Gastroesophageal sphincter (tissue), 3 donors: ENCODE data around the gene SMARCAL1.

Source experiments
- EP300 ChIP-seq: sonication (generic); formaldehyde crosslinking; IDR thresholded peaks from one replicate; pipeline ENCODE4 v1.6.1; 2017; ENCODE audit warnings: antibody characterized with exemption, mild to moderate bottlenecking
- POLR2A ChIP-seq, 2 donors: fragments of 450-650 bp; IDR thresholded peaks; one replicate each; pipeline ENCODE4 v1.6.1; 2017; ENCODE audit warnings: antibody characterized with exemption in 2 of 2, mild to moderate bottlenecking in 2 of 2, moderate library complexity in 1 of 2
- POLR2AphosphoS5 ChIP-seq: sonication (generic); formaldehyde crosslinking; IDR thresholded peaks from one replicate; pipeline ENCODE4 v1.6.1; 2017; ENCODE audit warnings: antibody characterized with exemption
- TF ChIP-seq, protein P1 (sequence below), 4 experiments: fragments of 200-600 bp in 2 of 4; fragments of 450-650 bp in 2 of 4; sonication (generic) in 1 of 4; IDR thresholded peaks; one replicate each; pipeline ENCODE4 v1.5.1; 2017 to 2019; ENCODE audit warnings: antibody characterized with exemption in 4 of 4, mild to moderate bottlenecking in 2 of 4, moderate library complexity in 2 of 4

DNA sequence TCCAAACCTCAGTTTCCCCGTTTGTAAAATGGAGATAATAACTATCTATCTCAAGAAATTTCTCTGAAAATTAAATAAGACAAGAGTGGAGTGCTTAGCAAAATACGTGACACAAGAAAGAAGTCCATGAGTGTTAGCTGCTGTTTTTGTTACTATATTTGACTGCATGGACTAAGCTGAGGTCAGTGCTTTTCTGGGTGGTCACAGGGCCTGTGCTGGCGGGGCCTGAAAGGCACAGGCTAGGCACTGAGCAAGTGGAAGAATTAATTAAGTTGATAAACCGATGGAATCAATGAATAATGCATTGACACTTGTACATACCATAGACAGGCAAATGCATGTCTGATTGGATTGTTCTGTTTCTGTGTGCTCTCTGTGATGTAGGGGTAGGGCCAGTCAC is 113.7 kb downstream of the SMARCAL1 start:
- TF ChIP-seq, protein P1, sequence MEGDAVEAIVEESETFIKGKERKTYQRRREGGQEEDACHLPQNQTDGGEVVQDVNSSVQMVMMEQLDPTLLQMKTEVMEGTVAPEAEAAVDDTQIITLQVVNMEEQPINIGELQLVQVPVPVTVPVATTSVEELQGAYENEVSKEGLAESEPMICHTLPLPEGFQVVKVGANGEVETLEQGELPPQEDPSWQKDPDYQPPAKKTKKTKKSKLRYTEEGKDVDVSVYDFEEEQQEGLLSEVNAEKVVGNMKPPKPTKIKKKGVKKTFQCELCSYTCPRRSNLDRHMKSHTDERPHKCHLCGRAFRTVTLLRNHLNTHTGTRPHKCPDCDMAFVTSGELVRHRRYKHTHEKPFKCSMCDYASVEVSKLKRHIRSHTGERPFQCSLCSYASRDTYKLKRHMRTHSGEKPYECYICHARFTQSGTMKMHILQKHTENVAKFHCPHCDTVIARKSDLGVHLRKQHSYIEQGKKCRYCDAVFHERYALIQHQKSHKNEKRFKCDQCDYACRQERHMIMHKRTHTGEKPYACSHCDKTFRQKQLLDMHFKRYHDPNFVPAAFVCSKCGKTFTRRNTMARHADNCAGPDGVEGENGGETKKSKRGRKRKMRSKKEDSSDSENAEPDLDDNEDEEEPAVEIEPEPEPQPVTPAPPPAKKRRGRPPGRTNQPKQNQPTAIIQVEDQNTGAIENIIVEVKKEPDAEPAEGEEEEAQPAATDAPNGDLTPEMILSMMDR (IDR thresholded peaks at IDR 0.05), result no peak
- no peak for TF ChIP-seq EP300
- no peak for TF ChIP-seq POLR2A (IDR thresholded peaks at IDR 0.05)
- no peak for TF ChIP-seq POLR2AphosphoS5
